Measurements from ENCODE around the gene SOX18.
"Not testable (repeated sequence)": the region's sequence is repeated elsewhere in the genome, so short reads cannot be mapped to it uniquely, and the experiment has no call there.

The SOX18 gene

DNA sequence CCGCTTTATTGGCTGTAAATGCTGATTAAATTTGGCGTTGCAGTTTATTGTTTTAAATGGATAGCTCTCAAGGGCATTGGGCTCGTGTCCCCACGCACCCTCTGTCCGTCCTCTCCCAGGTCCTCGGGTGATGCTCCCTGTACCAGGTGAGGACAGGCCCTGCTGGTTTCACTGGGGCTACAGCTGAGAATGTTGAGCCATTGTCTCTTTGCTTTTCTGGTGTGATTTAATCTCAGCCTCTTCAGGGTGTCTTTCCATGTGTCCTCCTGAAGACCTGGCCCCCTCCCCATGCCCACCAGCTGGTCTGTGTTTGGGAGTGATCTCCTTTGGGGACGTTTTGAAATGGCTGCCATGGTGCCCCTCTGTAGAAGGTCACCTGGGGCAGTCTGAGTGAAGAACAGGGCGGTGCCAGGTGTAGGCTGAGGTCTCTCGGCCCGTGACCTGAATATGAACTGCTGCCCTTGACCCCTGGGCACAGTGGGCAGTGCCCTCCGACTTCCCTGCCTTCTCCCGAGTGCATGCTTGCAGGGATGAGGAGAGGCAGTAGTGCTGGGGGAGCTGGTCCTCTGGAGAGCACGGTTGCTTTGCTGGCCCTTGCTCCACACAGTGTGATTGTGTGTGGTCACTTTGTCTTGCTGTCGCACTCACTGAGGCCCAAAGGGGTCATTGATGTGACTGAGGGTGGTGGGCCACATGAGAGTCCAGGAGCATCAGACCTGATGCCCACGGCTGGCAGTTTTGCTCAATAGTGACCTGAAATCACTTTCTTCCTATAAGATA lies 25.9 kb downstream of the SOX18 start:
- no peak for DNase-seq (ENCODE audit: low read depth, low spot score)

DNA sequence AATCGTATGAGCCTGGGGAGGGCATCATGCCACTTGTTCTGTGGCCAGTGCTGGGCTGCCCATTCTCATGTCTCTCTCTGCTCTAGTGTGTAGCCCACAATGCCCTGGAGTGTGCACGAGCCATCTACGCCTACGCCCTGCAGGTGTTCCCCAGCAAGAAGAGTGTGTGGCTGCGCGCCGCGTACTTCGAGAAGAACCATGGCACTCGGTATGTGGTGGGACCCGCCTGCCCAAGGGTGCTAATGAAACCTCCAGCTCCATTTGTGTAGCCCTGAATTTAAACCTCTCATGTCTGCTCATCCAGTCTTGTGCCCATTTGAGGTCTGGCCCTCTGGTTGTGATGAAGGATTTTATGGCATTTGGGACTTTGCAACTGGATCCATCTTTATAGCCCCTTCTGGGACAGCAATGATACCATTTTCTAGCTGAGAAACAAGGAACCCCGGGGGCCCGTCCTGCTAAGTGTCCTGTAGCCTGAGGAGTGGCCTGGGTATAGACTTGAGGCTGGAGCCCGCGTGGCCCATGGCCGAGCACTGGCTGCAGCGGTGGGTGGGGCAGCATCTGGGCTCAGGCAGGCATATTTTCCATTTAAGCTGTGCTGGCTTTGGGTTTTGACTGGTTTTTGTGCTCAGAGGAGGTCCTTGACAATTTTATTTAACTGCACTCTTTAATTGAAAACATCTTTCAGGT lies 26.6 kb downstream of the SOX18 start:
- no peak for DNase-seq (ENCODE audit: low read depth, low spot score)

DNA sequence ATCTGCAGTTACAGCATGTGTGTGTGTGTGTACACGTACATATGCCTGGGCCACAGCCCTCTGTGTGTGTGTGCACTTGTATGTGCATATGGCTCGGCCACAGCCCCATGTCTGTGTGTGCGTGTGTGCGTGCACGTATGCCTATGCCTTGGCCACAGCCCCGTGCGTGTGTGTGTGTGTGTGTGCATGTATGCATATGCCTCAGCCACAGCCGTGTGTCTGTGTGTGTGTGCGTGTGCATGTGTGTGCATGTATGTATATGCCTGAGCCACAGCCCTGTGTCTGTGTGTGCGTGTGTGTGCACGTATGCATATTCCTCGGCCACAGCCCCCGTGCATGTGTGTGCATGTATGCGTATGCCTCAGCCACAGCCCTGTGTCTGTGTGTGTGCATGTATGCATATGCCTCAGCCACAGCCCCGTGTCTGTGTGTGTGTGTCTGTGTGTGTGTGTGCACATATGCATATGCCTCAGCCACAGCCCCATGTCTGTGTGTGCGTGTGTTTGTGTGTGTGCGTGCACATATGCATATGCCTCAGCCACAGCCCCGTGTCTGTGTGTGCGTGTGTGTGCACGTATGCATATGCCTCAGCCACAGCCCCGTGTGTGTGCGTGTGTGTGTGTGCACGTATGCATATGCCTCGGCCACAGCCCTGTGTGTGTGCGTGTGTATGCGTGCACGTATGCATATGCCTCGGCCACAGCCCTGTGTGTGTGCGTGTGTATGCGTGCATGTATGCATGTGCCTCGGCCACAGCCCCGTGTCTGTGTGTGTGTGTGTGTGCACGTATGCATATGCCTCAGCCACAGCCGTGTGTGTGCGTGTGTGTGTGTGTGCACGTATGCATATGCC lies 28.1 kb downstream of the SOX18 start:
- no peak for DNase-seq (ENCODE audit: low read depth, low spot score)

DNA sequence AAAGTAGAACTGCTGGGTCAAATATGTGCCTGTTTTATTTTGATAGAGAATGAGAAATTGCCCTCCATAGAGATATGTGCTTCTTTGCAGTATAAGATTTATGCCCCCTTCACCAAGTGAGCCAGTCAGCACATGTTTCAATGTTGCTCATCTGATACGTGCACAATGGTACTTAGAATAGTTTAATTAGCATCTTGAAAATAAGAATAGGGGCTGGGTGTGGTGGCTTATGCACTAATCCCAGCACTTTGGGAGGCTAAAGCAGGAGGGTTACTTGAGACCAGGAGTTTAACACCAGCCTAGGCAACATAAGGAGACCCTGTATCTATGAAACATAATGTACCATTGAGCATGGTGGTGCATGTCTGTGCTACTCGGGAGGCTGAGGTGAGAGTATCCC lies 33.8 kb downstream of the SOX18 start:
- no peak for DNase-seq (ENCODE audit: low read depth, low spot score)

DNA sequence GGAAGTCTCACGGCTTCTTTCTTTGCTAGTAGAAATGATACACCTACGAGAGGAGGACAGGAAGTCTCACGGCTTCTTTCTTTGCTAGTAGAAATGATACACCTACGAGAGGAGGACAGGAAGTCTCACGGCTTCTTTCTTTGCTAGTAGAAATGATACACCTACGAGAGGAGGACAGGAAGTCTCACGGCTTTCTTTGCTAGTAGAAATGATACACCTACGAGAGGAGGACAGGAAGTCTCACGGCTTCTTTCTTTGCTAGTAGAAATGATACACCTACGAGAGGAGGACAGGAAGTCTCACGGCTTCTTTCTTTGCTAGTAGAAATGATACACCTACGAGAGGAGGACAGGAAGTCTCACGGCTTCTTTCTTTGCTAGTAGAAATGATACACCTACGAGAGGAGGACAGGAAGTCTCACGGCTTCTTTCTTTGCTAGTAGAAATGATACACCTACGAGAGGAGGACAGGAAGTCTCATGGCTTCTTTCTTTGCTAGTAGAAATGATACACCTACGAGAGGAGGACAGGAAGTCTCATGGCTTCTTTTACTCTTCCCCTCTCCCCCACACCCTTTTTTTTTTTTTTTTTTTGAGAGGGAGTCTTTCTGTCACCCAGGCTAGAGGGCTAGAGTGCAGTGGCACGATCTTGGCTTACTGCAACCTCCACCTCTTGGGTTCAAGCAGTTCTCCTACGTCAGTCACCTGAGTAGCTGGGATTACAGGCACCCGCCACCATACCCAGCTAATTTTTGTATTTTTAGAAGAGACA lies 36.9 kb downstream of the SOX18 start:
- not testable (repeated sequence) for DNase-seq (ENCODE audit: low read depth, low spot score)

DNA sequence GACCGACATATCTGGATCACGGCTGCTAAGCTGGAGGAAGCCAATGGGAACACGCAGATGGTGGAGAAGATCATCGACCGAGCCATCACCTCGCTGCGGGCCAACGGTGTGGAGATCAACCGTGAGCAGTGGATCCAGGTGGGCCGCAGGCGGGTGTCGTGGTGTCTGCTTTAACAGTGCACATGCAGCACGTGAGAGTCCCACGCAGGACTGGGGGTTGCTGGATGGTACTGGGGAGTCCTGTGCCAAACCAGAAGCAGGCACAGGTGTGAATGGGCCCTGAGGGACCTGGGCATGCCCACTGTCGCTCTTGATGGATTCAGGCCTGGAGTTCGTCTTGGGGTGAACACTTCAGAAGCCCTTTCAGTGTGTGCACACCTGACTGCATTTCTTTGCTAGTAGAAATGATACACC lies 38.1 kb downstream of the SOX18 start:
- DNase-seq (ENCODE audit: low read depth, low spot score) = no peak

DNA sequence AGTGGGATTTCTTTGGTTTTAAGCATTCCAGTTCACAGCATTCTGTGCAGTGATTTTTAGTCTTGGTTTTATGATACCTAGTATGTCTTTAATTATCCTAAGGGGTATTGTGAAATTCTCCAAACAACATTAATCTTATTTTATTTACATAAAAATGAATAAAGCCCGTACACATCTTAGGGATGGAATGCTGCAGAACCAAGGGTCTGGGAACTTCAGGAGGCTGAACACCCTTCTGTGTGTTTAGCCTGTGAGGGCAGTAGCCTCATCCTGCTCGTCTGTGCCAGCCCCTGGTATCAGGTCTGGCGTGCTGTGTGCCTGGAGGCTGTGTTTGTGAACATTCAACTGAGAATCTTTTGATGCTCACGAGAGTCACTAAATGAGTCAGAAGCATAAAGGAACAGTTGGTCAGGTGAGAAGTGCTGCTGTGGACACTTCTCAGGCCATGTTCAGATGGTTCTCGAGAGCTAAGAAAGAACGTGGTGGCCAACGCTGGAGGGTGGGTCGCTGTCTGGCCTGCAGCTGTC lies 38.7 kb downstream of the SOX18 start:
- DNase-seq (ENCODE audit: low read depth, low spot score) = no peak

DNA sequence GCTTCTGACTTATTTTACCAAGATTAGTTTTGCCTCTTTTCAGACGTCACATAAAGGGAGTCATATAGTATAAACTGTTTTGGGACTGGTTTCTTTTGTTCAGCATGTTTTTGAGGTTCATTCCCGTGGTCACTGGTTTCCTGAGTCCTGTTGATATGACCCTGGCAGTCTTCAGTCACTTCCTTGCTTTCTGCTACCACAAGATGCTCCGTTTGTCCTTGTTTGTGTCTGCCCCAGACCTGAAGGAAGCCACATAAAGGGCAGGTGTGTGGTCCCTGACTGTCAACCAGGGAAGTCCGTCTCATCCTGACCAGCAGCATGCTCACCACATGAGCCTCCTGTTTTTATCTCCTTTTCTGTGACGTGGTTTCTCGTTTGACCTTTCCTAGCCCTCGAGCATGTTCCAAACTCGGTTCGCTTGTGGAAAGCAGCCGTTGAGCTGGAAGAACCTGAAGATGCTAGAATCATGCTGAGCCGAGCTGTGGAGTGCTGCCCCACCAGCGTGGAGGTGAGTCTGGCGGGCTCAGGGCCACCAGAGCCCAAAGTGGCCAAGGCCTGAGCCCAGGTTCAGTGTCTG lies 39.5 kb downstream of the SOX18 start:
- no peak for DNase-seq (ENCODE audit: low read depth, low spot score)

DNA sequence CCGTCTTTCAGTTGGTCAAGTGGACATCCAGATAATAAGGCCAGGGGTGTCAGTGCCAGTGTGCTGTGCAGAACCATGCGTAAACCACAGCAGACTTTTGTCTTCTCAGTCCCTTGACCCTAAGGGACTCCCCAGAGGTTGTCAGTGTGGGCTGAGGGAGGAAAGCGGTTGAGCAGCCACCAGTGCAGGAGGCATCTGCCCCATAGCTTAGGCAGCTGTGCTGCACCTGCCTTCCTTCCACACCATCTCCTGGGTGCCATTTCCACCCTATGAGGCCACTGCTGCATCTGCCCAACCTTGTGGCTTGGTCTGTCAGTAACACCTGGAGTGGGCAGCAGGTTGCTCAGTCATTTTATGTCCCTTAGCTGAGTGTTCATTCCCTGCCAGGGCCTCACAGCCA lies 42.5 kb downstream of the SOX18 start:
- DNase-seq (ENCODE audit: low read depth, low spot score) = peak; percentile 39

DNA sequence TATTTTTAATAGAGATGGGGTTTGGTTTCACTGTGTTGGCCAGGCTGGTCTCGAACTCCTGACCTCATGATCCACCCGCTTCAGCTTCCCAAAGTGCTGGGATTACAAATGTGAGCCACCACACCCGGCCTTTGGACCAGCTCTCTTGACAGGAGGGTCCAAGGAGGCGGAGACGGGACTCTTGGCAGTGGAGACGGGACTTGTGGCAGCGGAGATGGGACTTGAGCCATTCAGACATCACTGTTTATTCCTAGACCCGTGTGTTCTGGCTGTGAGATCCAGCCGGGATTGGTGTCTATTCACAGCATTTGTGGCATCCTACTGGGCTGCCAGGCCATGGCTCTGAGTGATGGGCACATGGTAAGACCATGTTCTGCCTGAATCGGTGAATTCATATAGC lies 42.9 kb downstream of the SOX18 start:
- DNase-seq (ENCODE audit: low read depth, low spot score) = no peak

DNA sequence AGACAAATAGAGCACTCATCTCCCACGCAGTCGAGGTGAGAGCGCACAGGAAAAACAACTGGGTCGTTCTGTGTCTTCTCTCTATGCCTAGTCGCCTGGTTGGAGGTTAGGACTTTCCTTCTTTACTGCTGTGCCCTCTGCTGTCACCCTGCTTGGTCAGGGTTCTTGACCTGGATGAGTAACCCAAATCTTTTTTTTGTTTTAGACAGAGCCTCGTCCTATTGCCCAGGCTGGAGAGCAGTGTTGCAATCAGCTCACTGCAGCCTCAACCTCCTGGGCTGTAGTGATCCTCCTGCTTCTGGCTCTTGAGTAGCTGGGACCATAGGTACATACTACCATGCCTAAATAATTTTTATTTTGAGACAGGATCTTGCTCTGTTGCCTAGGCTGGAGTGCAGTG lies 44.0 kb downstream of the SOX18 start:
- DNase-seq (ENCODE audit: low read depth, low spot score) = no peak

DNA sequence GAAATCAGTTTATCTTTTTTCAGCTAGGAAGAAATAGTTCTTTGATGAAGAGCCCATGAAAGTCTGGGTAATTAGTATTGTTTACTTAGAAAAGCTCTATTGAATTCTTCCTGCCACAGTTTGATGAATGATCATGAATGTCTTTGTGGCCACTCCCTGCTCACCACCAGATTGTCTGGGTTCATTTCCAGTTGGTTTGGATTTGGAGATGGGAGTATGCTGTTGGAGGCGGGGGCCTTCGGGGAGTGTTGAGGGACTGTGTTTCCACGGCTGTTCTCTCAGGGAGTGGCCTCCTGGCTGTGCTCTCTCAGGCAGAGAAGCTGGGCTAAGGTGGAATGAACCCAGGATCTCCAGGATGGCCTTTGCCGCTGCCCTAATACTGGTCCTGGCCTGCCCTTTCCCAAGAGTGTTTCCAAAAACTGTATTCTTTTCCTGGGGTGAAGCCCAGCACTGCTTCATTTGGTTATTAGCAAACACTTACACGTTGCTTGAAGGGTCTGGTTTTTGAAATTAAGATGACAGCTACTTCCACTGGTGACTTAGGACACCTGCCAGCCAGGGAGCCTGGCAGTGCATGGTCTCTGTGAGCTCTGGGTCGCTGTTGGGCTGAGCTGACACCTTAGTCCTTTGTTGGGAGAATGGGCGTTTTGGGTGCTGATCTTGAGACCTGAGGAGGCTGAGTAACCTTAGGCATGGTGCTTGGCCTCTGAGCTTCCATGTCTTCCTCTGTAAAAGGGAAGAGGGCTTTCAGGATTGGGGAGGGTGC lies 45.3 kb downstream of the SOX18 start:
- no peak for DNase-seq (ENCODE audit: low read depth, low spot score)

DNA sequence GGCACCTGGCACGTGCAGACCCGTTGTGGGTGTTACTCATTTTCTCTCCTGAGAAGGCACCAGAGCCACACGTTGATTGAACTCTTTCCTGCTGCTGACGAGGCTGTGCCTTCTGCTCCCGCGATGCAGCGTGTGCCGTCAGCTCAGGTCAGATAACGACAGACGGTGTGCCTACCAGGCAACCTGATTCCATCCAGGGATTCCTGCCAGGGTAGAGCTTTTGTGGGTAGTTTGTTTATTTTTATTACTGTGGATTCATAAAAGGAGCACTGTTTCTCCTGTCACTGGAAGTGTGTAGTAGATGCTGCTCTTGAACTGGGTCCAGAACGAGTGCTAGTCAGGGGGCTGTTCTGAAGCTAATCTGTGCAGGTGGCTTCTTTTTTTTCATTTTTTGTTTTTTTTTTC lies 47.8 kb downstream of the SOX18 start:
- DNase-seq (ENCODE audit: low read depth, low spot score) = no peak

DNA sequence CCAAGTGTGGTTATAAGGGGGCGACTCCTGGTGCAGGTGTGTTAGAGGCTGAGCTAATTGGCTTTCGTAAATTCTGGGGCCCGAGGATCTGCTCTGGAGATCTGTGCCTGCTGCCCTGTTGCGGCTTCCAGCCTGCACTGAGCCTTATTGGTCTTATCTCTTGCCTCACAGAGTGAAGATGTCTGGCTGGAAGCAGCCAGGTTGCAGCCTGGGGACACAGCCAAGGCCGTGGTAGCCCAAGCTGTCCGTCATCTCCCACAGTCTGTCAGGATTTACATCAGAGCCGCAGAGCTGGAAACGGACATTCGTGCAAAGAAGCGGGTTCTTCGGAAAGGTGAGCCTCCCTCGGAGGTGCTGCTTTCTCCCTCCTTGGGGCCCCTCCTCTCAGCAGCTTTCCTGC lies 48.5 kb downstream of the SOX18 start:
- DNase-seq (ENCODE audit: low read depth, low spot score) = no peak

Data from ELF-1 (cell line).